ENCODE results near the gene ALDH3A2.

Gene ALDH3A2

GRCh38 chr17:19648475-19649273, at the start of gene ALDH3A2 (continued):
- TF ChIP-seq BCL11A (tag by site-specific recombination; IDR thresholded peaks at IDR 0.05; ENCODE audit: low read depth) (peak; percentile 90), ZNF19 (tag by site-specific recombination; IDR thresholded peaks at IDR 0.05; ENCODE audit: low read depth) (no peak), KLF10 (tag by site-specific recombination; IDR thresholded peaks at IDR 0.05) (peak; percentile 54; the same call in 1 of the 2 replicates), ZFP3 (tag by site-specific recombination; IDR thresholded peaks at IDR 0.05; ENCODE audit: low read depth) (peak; percentile 27; the same call in 1 of the 2 replicates), ZNF398 (tag by site-specific recombination; IDR thresholded peaks at IDR 0.05) (peak; percentile 8), ZNF132 (tag by site-specific recombination; IDR thresholded peaks at IDR 0.05; ENCODE audit: borderline replicate concordance) (no peak), ZNF394 (tag by site-specific recombination; IDR thresholded peaks at IDR 0.05; ENCODE audit: borderline replicate concordance) (0 out of 2 replicates have a peak, but pooled peaks have one; percentile 38), ZFP69B (tag by site-specific recombination; IDR thresholded peaks at IDR 0.05) (0 out of 2 replicates have a peak, but pooled peaks have one; percentile 38), ZNF324 (tag by site-specific recombination; IDR thresholded peaks at IDR 0.05) (peak; percentile 45), ZNF280C (tag by site-specific recombination; IDR thresholded peaks at IDR 0.05) (no peak), KLF1 (tag by site-specific recombination; IDR thresholded peaks at IDR 0.05) (peak; percentile 78), YY2 (tag by site-specific recombination; IDR thresholded peaks at IDR 0.05) (0 out of 2 replicates have a peak, but pooled peaks have one; percentile 11), ZNF561 (tag by site-specific recombination; IDR thresholded peaks at IDR 0.05; ENCODE audit: borderline replicate concordance) (peak; percentile 64; the same call in 1 of the 2 replicates), ZNF600 (tag by site-specific recombination; IDR thresholded peaks at IDR 0.05) (peak; percentile 91), ZNF404 (tag by site-specific recombination; IDR thresholded peaks at IDR 0.05) (no peak), KLF8 (tag by site-specific recombination; IDR thresholded peaks at IDR 0.05) (peak; percentile 86), WT1 (tag by site-specific recombination; IDR thresholded peaks at IDR 0.05) (peak; percentile 71; the same call in 1 of the 2 replicates), PRDM2 (tag by site-specific recombination; IDR thresholded peaks at IDR 0.05; ENCODE audit: borderline replicate concordance) (no peak), KLF16 (tag by site-specific recombination; IDR thresholded peaks at IDR 0.05) (peak; percentile 70), SP7 (tag by site-specific recombination; IDR thresholded peaks at IDR 0.05) (peak; percentile 90), ZNF501 (tag by site-specific recombination; IDR thresholded peaks at IDR 0.05) (peak; percentile 91), ZNF121 (tag by site-specific recombination; IDR thresholded peaks at IDR 0.05) (no peak), ZIC2 (tag by site-specific recombination; IDR thresholded peaks at IDR 0.05) (peak; percentile 99), KLF7 (tag by site-specific recombination; IDR thresholded peaks at IDR 0.05; ENCODE audit: borderline replicate concordance) (peak; percentile 61), ZNF658 (tag by site-specific recombination; IDR thresholded peaks at IDR 0.05) (no peak), ZNF621 (tag by site-specific recombination; IDR thresholded peaks at IDR 0.05) (no peak), ZNF792 (tag by site-specific recombination; IDR thresholded peaks at IDR 0.05) (no peak; the same call in 1 of the 2 replicates), ZNF777 (tag by site-specific recombination; IDR thresholded peaks at IDR 0.05; ENCODE audit: borderline replicate concordance) (peak; percentile 66; the same call in 1 of the 2 replicates), ZNF624 (tag by site-specific recombination; IDR thresholded peaks at IDR 0.05) (no peak), ZNF426 (tag by site-specific recombination; IDR thresholded peaks at IDR 0.05) (no peak), ZNF843 (tag by site-specific recombination; IDR thresholded peaks at IDR 0.05) (peak; percentile 39)
